ENCODE measurements around the gene C10orf62. TPM values are rescaled to one million over a fixed set of nuclear protein-coding genes. Genes with fewer than 3 reads are reported as not detected.
A peak's percentile ranks its signal among the peaks of the same experiment; 100 is the strongest.

C10orf62 gene
- total RNA-seq, 3 donors from 2014 or later: not detected

- no peaks in the 10 kb centered on the region for H3K9me3 ChIP-seq
- peak; percentile 47 for ATAC-seq
- no peak overlapping the region for H3K4me3 ChIP-seq
- TF ChIP-seq CTCF (IDR thresholded peaks at IDR 0.05): no peak
- intact Hi-C loops (cut with DNase I, micrococcal nuclease): no loop called here
- no peaks in the 10 kb centered on the region for H3K36me3 ChIP-seq (ENCODE audit: low read depth)
- H3K4me1 ChIP-seq (ENCODE audit: low read depth): no peaks in the 10 kb centered on the region
- DNase-seq: no peak
Observed at GRCh38 chr10:97612386-97612785, 22.9 kb downstream of the C10orf62 start.

GRCh38 chr10:97618285-97618684, 28.8 kb downstream of the C10orf62 start:
- no peaks in the 10 kb centered on the region for H3K4me1 ChIP-seq (ENCODE audit: low read depth)
- H3K9me3 ChIP-seq: no peaks in the 10 kb centered on the region
- ATAC-seq (no peak), DNase-seq (no peak)
- intact Hi-C loops (cut with DNase I, micrococcal nuclease): no loop called here
- H3K36me3 ChIP-seq (ENCODE audit: low read depth): no peaks in the 10 kb centered on the region
- no peak for TF ChIP-seq CTCF (IDR thresholded peaks at IDR 0.05)
- no peak overlapping the region for H3K4me3 ChIP-seq

- DNase-seq (no peak), ATAC-seq (no peak)
- no peak overlapping the region for H3K4me3 ChIP-seq
- no peaks in the 10 kb centered on the region for H3K9me3 ChIP-seq
- no peaks in the 10 kb centered on the region for H3K36me3 ChIP-seq (ENCODE audit: low read depth)
- intact Hi-C loops (cut with DNase I, micrococcal nuclease): no loop called here
- no peak for TF ChIP-seq CTCF (IDR thresholded peaks at IDR 0.05)
- no peaks in the 10 kb centered on the region for H3K4me1 ChIP-seq (ENCODE audit: low read depth)
Observed at GRCh38 chr10:97618733-97619132, 29.2 kb downstream of the C10orf62 start.

GRCh38 chr10:97623277-97623676, 33.8 kb downstream of the C10orf62 start:
- Histone ChIP-seq H3K36me3 (ENCODE audit: low read depth) (no peaks in the 10 kb centered on the region), H3K4me1 (ENCODE audit: low read depth) (no peaks in the 10 kb centered on the region), H3K4me3 (no peak overlapping the region), H3K9me3 (no peaks in the 10 kb centered on the region)
- intact Hi-C loops (cut with DNase I, micrococcal nuclease): no loop called here
- no peak for DNase-seq
- ATAC-seq: no peak
- TF ChIP-seq CTCF (IDR thresholded peaks at IDR 0.05): no peak

GRCh38 chr10:97627731-97628130, 38.2 kb downstream of the C10orf62 start:
- H3K9me3 ChIP-seq: no peaks in the 10 kb centered on the region
- H3K4me1 ChIP-seq (ENCODE audit: low read depth): peaks cover 3% of the 10 kb centered on the region
- no peak overlapping the region for H3K4me3 ChIP-seq
- intact Hi-C loops (cut with DNase I, micrococcal nuclease): no loop called here
- ATAC-seq (no peak), DNase-seq (no peak)
- TF ChIP-seq CTCF (IDR thresholded peaks at IDR 0.05): no peak
- H3K36me3 ChIP-seq (ENCODE audit: low read depth): no peaks in the 10 kb centered on the region

DNA sequence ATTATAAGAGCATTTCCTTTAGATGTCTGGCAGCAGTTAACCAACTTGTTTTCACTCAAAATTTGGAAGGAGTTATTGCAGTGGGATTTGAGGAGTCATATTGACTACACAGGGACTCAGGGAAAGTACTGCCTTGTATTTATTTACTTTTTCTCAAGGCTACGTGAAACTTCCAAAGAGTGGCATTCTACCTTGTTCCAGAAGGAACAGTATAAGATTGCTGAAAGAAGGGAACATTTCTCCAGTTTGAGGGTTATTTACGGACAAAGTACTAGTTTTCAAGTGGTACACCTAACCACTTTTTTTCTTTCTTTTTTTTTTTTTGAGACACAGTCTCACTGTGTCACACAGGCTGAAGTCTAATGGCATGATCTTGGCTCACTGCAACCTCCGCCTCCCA, 38.7 kb downstream of the C10orf62 start:
- DNase-seq: no peak
- intact Hi-C loops (cut with DNase I, micrococcal nuclease): no loop called here
- TF ChIP-seq CTCF (IDR thresholded peaks at IDR 0.05): no peak

More for the DNA sequence above, 38.7 kb downstream of the C10orf62 start:
- Histone ChIP-seq H3K36me3 (ENCODE audit: low read depth) (no peaks in the 10 kb centered on the region), H3K9me3 (no peaks in the 10 kb centered on the region), H3K4me1 (ENCODE audit: low read depth) (peaks cover 6% of the 10 kb centered on the region), H3K4me3 (no peak overlapping the region)
- ATAC-seq: no peak
